Inflammatory macrophage treated with lipopolysaccharide for 1 hour (primary cell): ENCODE data around the gene HSD3B7.

Source experiments
- DNase-seq, 2 donors: peaks; one replicate each; pipeline ENCODE4 v3.0.0-alpha.2; 2020 to 2022

The HSD3B7 gene

DNA sequence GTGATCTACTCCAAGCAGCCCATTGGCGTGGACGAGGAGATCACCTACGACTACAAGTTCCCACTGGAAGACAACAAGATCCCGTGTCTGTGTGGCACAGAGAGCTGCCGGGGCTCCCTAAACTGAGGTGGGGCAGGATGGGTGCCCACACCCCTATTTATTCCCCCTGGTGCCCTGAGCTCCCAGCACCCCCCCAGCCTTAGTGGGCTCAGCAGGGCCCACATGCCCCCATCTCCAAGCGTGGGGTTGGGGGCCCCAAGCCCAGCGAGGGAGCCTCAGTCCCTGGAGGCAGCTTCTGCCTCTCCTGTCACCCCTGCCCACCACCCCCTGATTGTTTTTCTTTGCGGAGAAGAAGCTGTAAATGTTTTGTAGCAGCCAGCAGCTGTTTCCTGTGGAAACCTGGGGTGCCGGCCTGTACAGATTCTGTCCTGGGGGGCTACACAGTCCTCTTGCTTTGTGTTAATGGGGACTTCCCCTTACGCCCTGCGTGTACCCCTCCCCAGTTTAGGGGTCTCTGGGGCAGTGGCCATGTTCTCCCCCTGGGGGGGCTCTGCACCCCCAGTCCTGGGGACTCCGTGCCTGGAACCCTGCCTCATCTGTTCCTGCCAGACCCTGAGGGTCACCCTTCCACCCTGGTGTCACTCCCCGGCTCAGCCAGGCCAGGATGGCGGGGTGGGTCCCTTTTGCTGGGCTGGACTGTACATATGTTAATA, 953 bp upstream of the HSD3B7 start:
- DNase-seq, result no peak

DNA sequence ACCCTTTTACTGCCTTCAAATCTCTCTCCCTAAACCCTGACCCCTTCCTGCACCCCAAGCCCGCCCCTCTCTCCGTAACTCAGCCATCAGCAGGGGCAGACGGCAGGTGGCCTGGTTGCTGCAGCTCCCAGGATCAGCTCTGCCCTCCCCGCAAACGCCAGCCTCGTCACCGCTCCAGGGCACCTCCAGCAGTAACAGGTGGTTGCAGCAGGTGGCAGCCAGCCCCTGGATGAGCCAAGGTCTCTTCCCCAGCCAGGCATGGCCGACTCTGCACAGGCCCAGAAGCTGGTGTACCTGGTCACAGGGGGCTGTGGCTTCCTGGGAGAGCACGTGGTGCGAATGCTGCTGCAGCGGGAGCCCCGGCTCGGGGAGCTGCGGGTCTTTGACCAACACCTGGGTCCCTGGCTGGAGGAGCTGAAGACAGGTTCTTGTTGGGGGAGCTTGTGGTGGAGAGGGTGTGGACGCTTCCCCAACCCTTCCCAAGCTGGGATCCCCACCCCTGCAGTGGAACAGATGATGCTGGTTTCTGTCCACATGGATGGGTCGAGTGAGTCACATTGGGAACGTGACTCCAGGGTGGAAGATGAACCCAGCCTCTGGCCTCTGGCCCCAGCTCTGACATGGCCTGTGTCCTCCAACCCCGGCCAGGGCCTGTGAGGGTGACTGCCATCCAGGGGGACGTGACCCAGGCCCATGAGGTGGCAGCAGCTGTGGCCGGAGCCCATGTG, 558 bp downstream of the HSD3B7 start:
- DNase-seq, result no peak

DNA sequence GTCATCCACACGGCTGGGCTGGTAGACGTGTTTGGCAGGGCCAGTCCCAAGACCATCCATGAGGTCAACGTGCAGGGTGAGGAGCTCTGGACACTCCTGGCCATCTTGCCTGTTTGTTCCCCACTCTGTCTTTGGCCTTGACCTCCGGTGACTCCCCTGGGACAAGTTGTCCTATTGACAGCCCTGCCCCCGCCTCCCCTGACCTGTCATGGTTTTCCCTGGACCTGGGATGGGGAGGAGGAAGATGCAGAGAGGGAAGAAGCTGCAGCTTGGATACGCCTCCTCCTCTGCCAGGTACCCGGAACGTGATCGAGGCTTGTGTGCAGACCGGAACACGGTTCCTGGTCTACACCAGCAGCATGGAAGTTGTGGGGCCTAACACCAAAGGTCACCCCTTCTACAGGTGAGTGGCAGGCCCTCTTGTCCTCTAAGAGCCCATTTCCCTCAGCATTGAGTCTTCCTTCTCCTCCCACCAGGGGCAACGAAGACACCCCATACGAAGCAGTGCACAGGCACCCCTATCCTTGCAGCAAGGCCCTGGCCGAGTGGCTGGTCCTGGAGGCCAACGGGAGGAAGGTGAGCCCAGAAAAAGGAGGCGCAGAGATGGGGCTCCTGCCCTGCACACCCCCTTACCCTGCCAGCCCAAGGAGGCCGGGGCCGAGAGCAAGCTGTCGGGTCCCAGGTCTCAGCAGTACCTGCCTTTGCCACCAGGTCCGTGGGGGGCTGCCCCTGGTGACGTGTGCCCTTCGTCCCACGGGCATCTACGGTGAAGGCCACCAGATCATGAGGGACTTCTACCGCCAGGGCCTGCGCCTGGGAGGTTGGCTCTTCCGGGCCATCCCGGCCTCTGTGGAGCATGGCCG, 1.4 kb downstream of the HSD3B7 start:
- no peak for DNase-seq

DNA sequence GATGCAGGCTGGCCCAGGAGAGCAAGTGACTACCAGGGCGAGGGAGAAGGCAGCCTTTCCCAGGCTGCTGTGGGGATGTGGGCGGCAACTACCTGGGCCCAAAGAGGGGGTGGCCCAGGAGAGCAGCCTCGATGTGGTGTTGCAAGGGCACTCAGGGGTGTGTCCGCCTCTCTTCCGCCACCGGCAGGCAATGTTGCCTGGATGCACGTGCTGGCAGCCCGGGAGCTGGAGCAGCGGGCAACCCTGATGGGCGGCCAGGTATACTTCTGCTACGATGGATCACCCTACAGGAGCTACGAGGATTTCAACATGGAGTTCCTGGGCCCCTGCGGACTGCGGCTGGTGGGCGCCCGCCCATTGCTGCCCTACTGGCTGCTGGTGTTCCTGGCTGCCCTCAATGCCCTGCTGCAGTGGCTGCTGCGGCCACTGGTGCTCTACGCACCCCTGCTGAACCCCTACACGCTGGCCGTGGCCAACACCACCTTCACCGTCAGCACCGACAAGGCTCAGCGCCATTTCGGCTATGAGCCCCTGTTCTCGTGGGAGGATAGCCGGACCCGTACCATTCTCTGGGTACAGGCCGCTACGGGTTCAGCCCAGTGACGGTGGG, 2.7 kb downstream of the HSD3B7 start:
- no peak for DNase-seq

DNA sequence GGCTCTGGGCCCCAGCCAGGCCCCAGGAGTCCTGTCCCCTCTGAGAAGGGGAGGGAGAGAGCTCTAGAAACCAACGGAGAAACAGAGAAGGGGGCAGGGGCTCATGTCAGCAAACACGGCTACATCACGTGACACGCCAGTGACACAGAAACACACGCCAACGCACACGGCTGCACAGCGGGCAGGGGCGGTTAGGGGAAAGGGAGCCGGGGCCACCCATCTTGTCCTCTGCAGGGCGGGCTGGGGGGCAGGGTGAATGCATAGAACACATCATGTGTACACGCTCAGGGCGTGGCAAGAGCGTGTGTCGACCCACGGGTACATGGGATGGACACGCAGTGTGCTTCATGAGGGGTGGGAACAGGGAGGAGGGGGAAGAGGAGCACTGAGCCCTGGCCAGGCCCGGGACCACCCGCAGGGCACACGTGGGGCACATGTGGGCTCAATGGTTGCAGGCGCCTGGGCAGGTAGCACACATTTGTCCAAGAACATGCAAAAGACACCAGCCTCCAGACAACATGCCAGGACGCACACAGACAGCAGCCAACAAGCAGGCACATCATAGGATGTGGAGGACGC, 4.6 kb downstream of the HSD3B7 start:
- DNase-seq, result no peak

DNA sequence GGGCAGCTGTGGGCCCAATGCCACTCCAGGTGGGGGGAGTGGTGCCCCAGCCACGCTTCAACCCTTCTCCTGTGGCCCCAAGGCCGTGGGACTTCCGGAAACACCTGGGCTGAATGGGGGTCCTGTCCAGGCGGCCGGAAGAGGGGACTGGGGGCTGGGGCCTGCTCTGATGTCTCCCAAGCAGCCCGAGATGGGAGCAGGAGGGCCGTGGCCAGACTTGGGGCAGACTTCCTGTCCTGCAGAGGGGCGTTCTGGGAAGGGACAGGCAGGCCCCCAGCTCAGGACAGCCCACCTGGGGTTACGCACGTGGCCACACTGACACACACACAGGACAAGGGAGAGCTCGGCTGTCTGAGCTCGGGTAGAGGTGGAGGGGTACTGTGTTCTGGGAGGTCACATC, 5.1 kb downstream of the HSD3B7 start:
- no peak for DNase-seq

DNA sequence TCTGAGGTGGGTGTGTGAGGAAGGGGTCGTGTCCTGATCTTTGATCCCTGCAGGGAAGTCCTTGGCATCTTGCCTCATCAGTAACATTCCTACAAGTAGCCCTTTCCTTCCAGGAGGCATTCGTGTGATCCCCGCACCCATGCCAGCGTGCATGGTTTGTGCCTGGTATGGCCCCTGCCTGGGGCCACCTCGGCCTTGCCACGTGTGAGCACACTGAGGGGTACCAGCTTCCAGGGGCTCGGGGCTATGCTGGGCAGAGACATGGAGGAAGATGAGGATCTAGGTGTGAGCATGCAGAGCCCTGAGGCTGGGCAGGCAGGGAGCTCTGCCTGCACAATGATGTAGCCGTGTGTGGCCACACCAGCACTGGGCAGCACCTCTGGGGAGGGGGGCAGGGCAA, 6.0 kb downstream of the HSD3B7 start:
- DNase-seq, result no peak

DNA sequence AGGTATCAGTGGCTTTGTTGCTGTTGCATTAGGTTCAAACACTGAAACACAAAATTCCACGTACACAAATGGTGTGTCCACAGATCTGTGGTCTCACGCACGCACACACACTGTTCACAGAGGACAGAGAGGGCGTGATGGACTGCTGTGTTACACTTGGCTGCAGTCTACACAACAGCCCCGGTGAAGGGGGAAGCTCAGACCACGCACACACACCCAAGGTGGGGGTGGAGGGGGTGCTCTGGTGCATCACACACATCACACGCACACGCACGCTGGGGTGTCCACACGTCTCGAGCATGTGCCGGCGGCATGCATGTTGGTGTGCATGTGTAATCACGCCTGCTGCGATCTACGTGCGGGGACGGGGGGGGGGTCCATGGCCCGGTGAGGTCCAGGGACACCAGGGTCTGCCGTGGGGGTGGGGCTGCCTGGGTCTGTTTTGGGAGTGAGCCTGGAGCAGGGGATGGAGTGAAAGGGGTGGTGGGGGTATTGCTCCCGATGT, 7.3 kb downstream of the HSD3B7 start:
- DNase-seq, result no peak

DNA sequence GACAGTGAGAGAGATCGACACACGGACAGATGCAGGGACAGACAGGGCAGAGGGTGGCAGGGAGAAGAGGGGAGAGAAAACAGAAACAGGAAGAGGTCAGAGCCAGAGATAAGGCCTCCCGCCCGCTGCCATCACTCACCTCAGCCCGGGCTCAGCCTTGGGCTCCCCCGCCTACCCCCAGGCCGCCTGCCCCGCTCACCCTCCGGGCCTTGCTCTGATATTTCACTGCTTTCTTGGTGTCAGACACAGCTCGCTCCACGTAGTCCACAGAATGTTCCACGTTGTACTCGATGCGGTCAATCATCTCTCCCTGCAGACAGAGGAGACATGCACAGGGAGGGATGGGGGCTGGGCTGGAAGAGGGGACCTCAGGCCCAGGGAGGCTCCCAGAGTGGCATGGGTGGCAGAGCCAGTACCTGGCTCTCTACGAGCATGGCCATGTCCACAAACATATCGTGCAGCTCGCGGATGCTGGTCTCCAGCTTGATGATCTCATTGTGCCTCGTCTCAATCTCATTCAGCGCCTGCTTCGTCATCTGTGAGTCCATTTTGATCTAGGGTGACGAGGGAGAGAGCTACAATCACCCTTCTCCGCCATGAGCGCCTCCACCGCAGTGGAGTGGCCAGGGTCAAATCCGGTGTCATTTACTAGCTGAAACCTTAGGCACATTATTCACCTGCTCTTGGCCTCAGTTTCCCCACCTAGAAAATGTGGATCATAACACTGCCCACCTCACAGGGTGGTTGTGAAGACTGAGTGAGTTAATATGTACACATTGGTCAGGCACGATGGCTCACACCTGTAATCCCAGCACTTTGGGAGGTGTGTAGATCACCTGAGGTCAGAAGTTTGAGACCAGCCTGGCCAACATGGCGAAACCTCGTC, 8.2 kb downstream of the HSD3B7 start:
- DNase-seq, result no peak

DNA sequence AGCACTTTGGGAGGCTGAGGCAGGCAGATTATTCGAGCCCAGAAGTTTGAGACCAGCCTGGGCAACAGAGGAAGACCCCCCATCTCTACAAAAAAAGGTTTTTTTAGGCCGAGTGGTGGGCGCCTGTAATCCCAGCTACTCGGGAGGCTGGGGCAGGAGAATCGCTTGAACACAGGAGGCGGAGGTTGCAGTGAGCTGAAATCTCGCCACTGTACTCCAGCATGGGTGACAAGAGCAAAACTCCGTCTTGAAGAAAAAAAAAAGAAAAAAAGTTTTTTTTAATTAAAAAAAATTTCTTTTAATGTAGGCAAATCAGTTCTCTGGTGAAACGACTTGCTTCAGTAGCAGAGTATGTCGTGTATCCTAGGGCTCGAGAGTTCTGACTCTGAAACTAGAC, 10.9 kb downstream of the HSD3B7 start:
- DNase-seq, result no peak

DNA sequence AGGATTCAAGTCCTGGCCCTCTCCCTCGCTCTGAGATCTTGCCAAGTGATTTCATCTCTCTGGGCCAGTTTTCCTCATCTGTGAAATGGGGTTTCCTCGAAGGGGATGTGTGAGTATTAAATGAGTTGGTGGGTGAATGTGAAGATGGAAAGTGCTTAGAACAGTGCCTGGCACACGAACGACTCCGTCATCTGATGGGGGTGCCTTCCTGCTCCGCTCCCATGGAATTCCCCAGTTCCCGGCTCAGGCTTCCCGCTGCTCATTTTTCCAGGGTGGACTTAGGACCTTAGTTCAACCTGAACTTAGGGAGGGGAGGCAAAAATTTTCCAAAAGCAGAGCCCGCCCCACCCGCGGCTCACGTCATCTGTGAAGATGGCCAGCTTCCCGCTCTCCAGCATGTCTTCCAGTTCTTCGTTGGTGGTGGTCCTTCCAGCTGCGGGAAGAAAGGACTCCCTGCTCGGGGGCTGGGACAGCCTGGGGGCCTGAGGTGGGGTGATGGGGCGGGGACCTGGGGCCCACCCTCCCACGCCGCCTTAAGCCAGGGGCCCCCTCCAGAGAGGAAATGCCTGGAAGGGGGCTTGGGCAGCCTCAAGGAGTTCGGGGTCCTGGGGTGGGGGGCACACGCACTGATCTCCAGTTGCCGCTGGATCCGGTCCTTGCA, 11.4 kb downstream of the HSD3B7 start:
- DNase-seq, result no peak

DNA sequence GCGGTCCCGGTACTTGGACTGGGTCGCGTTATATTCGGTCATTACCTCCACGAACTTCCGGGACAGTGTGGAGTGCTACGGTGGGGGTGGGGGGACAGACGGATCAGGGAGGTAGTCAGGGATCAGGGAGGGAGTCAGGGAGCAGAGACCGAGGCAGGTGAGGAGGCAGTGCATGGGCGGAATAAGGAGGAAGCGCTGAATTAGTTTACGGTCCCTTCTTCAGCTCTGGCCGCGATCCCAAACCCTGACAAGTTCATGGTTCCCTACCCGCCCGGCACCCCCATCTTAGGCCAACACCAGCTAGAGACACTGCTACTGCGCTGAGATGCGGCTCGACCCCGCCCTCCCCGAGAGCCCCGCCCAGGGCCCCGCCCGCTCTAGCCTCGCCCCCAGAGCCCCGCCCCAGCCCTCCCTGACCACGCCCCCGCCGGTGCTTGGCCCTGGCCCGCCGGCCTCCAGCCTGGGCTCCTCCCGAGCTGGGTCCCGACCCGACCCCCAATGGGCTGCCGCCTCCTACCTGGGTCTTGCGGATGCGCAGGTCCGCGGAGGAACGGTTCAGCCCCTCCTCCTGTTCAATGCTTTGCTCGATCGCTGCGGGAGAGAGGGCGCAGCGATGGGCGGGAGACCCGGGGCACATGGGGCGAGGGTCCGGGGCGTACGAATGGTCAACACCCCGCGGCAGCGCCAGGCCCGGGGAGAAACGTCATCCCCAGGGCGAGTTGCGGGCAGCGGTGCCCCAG, 12.1 kb downstream of the HSD3B7 start:
- DNase-seq, result peak; percentile 80 to 91

DNA sequence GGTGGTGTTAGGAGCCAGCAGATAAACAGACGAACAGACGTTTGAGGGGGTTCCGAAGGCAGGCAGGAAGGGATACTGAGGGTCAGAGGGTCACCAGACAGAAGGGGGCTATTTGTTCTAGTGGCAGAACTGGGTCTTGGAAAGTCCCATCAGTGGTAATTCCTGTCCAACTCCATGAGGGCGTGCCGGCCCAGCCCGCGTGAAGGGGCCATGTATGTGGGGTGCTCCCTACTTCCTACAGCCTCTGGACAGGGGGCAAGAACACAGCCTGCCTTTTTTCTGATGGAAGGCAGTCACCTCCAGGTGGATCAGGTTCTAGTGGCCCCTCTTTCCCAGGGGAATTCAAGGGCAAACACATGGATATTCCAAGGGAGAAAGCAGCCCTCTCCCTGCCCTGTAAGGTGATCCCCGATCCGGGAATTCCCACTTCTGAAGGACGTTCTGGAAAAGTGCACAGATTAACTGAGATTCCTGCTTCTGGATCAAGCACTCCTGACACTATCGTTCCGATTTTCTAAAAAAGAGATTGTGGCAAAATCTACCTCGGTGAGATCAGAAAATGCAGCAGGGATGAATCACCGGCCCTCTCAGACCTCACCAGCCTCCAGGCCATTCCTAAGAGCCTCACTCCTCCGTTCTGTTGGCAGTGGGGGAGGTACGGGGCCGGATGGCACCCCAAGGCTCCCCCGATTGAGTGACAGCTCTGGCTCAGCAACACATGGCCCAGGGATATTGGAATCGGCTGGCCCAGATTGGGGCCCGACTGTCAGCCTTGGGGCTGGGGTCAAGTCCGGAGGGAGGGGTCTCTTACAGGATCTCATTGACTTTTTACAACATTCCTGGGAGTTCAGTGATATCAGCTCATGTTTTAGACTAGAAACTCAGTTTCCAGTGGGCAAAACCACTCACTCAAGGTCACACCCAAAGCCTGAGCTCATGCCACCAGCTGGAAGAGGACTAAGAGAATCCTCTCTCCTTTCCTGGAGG, 13.0 kb downstream of the HSD3B7 start:
- peak in 1 of 2 donors; percentile 34 for DNase-seq

DNA sequence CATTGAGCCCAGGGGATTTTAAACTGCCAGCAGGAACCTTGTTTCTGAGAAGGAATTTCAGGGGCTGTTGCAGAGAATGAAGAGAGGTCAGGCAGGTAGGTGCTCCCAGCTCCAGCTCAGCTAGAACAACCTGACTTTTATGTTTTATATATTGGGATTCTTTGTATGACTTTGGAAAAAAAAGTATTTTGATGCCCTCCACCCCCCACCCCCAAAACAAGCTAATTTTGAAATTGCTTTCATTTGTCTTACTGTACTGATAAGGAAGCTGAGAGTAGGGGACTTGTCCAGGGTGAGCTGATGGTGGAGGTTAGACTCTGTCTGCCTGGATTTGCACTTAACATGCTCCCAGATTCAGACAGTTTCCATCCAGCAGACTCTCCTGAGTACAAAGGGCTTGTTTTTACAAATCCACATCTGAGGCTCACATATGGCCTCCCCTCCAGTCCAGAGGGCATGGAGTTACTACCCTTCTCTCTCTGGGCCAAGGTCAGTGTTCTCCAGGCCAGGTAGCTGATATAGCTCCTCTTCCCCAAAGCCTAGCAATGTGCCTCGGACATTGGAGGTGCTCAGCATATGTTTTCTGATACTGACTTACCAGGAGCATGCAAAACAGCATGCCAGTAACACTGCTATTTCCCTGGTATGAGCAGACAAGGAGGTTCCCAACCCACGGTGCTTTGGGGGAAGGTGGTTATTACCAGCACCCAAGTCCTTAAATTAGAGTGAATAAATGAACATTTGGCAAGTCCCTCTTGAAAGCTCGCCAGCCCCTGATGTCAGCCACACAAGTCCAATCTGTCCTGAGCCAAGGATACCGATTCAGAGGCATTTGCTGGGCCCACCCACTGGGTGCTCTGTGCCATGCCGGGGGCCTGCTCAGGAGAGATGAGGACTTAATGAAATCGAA, 14.1 kb downstream of the HSD3B7 start:
- DNase-seq, result no peak

DNA sequence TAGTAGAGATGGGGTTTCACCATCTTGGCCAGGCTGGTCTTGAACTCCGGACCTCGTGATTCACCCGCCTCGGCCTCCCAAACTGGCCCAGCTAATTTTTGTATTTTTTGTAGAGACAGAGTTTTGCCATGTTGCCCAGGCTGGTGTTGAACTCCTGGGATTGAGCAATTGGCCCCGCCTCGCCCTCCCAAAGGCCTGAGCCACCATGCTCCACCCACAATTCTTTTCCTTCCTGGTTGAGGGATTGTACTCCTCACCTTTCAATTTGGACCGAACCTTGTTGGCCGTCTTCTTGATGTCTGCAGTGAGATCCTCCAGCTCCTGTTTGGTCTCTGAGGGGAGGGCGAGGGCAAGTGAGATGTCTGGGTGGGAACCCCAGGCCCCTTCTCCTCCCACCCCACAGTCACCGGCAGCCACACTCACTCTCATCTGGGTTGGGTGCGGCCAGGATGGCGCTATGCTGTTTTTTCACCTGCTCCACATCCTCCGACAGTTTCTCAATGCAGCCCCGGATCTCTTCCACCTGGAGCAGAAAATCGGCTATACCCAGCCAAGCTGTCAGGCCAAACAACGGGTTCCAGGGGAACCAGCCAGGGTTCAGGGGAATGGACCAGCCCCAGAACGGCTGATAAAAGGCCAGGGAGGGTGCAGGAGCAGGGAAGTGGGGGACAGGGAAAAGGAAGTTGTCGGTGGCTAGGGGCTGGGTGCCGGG, 15.8 kb downstream of the HSD3B7 start:
- peak in 1 of 2 donors; percentile 38 for DNase-seq

DNA sequence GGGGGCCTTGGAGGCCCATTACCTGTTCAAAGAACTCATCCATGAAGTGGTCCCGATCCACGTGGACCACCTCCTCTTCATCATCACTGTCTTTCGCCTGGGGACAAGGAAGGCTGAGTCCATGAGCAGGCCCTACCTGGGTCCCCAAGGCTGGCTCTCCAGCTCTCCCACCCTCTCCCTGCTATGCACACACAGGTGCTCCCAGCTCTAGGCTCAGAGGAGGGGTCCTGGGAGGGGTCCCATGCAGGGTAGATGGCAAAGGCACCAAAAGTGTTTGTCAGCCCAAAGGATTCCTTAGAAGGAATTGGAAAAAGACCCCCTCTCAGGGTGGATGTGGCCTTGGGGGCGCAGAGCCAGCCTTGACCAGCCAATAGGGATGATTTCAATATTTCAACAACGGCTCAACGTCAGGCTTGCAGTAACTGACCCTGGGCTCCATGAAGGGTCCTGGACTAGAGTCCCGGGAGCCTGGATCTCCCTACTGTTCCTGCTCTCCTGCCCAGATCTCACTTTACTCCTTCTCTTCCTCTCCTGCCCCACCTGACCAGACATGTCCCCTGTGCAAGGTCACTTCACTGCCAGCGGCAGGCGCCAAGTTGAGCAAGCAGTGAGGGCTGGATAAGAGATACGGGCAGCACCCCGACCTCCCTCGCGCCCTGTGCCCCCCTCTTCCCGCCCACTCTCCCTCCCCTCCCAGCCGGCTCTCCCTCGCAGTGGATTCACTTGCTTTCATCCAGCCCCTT, 16.7 kb downstream of the HSD3B7 start:
- DNase-seq, result no peak
